IMR-90 (cell line): ENCODE results near the gene SERPINA3.

Experiments used
- BHLHE40 ChIP-seq: fragments of 150-350 bp; IDR thresholded peaks from 2 replicates; pipeline ENCODE4 v1.6.1; 2016; ENCODE audit warnings: mild to moderate bottlenecking, low read depth, low read length
- CEBPB ChIP-seq: IDR thresholded peaks from 2 replicates; pipeline ENCODE4 v1.6.1; 2012; ENCODE audit warnings: low read depth, low read length, improper control_type of control experiment
- CTCF ChIP-seq: conservative IDR thresholded peaks from 2 replicates; pipeline ENCODE4 v1.5.1; 2012; ENCODE audit warnings: mild to moderate bottlenecking, low read depth, low read length, improper control_type of control experiment
- MAFK ChIP-seq: IDR thresholded peaks from 2 replicates; pipeline ENCODE4 v1.6.1; 2012; ENCODE audit warnings: low read depth, low read length, improper control_type of control experiment
- MXI1 ChIP-seq: IDR thresholded peaks from 2 replicates; pipeline ENCODE4 v1.6.1; 2012; ENCODE audit warnings: low read depth, mild to moderate bottlenecking, low read length, moderate library complexity, borderline replicate concordance
- RAD21 ChIP-seq: IDR thresholded peaks from 2 replicates; pipeline ENCODE4 v1.6.1; 2012; ENCODE audit warnings: low read length, improper control_type of control experiment
- RFX5 ChIP-seq: IDR thresholded peaks from 2 replicates; pipeline ENCODE4 v1.8.0; 2012; ENCODE audit warnings: low read depth, mild to moderate bottlenecking, low read length, moderate library complexity
- TF ChIP-seq, protein P1 (sequence below): fragments of 150-350 bp; IDR thresholded peaks from 2 replicates; pipeline ENCODE4 v1.6.1; 2016; ENCODE audit warnings: low read depth, mild to moderate bottlenecking, low read length, moderate library complexity, borderline replicate concordance

- TF ChIP-seq MAFK (no peak), MXI1 (no peak), CTCF (no peak), BHLHE40 (no peak), CEBPB (no peak), RFX5 (no peak), RAD21 (no peak)
- TF ChIP-seq, protein P1, sequence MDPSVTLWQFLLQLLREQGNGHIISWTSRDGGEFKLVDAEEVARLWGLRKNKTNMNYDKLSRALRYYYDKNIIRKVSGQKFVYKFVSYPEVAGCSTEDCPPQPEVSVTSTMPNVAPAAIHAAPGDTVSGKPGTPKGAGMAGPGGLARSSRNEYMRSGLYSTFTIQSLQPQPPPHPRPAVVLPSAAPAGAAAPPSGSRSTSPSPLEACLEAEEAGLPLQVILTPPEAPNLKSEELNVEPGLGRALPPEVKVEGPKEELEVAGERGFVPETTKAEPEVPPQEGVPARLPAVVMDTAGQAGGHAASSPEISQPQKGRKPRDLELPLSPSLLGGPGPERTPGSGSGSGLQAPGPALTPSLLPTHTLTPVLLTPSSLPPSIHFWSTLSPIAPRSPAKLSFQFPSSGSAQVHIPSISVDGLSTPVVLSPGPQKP, result no peak
Observed at GRCh38 chr14:94584591-94585280, 27.5 kb upstream of the SERPINA3 start.
